ENCODE results near the gene TIGD1.

GRCh38 chr2:232576995-232577394 is 26.6 kb upstream of the TIGD1 start:
- TF ChIP-seq CTCF (IDR thresholded peaks at IDR 0.05) (no peak), POLR2AphosphoS5 (IDR thresholded peaks at IDR 0.05) (peak; percentile 14), EP300 (IDR thresholded peaks at IDR 0.05) (no peak), POLR2A (IDR thresholded peaks at IDR 0.05) (no peak)
